HG03135 (cell line): ENCODE results near the gene ATP6V0E1.
"Not testable (repeated sequence)": the region's sequence is repeated elsewhere in the genome, so short reads cannot be mapped to it uniquely, and the experiment has no call there.

Experiments used
- ATAC-seq: cut with Tn5 transposase; IDR thresholded peaks from one replicate; pipeline ENCODE4 v1.9.1; 2021; ENCODE audit warnings: mild to moderate bottlenecking, moderate library complexity; ENCODE audit not compliant: unreplicated experiment

The ATP6V0E1 gene

GRCh38 chr5:173069671-173070070, 86.1 kb downstream of the ATP6V0E1 start:
- ATAC-seq, result no peak

DNA sequence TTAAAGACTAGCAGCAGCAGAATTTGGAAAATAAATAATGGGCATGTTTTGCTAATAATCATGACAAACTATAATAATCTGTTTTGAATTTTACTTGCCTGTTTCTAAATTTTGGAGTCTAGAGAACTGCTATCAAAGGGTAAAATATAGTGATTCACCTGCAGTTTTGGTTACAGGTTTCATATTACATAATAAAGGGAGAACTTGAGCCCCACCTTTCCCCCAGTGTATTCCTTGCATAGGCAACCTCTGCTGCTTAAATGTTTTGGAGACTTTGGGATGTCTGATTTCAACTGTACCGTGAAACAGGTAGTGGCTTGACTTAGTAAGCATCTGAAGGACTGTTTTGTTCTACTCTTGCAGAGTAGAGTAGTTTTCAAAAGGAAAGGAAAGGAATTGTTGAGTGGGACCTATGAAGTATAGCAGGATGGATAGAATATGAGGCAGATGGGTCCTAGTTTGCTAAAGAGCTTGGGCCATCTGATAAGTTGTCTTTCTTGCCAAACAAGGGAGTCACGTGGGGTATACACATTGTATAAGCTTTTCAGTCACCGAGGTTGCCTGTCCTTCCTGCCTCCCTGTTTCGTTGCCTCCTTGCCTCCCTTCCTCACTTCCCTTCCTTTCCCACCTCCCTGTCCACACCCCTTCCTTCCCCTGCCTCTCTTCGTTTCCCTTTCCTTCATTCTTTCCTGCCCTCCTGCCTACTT, 91.7 kb downstream of the ATP6V0E1 start:
- ATAC-seq, result no peak

GRCh38 chr5:173075970-173076369, 92.4 kb downstream of the ATP6V0E1 start:
- no peak for ATAC-seq

DNA sequence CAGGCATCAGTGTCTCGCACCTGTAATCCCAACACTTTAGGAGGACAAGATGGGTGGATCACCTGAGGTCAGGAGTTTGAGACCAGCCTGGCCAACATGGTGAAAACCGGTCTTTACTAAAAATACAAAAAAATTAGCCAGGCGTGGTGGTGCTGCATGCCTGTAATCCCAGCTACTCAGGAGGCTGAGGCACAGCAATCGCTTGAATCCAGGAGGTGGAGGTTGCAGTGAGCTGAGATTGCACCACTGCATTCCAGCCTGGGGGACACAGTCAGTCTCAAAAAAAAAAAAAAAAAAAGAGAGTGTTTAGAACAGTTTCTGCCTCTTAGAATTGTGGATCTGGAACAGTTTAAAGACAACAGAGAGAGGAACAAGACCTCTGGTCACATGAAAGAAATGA, 92.9 kb downstream of the ATP6V0E1 start:
- ATAC-seq, result not testable (repeated sequence)

- no peak for ATAC-seq
Measured at GRCh38 chr5:173078878-173079277, 95.3 kb downstream of the ATP6V0E1 start.
